CD8-positive, alpha-beta memory T cell (primary cell): Measurements from ENCODE around the gene TRAF4. TPM values are rescaled to one million over a fixed set of nuclear protein-coding genes. Genes with fewer than 3 reads are reported as not detected.
A peak's percentile ranks its signal among the peaks of the same experiment; 100 is the strongest.

Source experiments
- CTCF ChIA-PET: fragments of 350-600 bp; sonication (Branson Sonifier 250); formaldehyde crosslinking; loops from one replicate; lab custom pipeline; 2021; ENCODE audit warnings: antibody characterized with exemption; lab: Charles Lee
- POLR2A ChIA-PET: fragments of 350-600 bp; sonication (Branson Sonifier 250); formaldehyde crosslinking; loops from one replicate; lab custom pipeline; 2021; ENCODE audit warnings: antibody characterized with exemption; lab: Charles Lee
- DNase-seq, 5 donors: peaks; one replicate each; pipeline versions ENCODE4 v3.0.0 to v3.0.0-alpha.2; 2020 to 2022; ENCODE audit warnings: mixed read lengths in 1 of 5
- H3K27ac ChIP-seq: one replicate; pipeline ENCODE4 v1.7.0; 2013; ENCODE audit warnings: low read depth, mild to moderate bottlenecking, low read length, moderate library complexity
- H3K27me3 ChIP-seq: 2 replicates; pipeline ENCODE4 v1.7.0; 2013; ENCODE audit warnings: low read length, mild to moderate bottlenecking; ENCODE audit not compliant: insufficient read depth, poor library complexity, severe bottlenecking
- H3K36me3 ChIP-seq: 2 replicates; pipeline ENCODE4 v1.7.0; 2013; ENCODE audit warnings: mild to moderate bottlenecking, low read length, moderate library complexity; ENCODE audit not compliant: insufficient read depth
- H3K4me1 ChIP-seq: 2 replicates; pipeline ENCODE4 v1.7.0; 2013; ENCODE audit warnings: mild to moderate bottlenecking, low read length, moderate library complexity; ENCODE audit not compliant: insufficient read depth
- H3K4me3 ChIP-seq: 2 replicates; pipeline ENCODE4 v1.7.0; 2013; ENCODE audit warnings: mild to moderate bottlenecking, low read length
- H3K9me3 ChIP-seq: 2 replicates; pipeline ENCODE4 v1.7.0; 2013; ENCODE audit warnings: mild to moderate bottlenecking, low read length
- H3K27ac Mint-ChIP-seq, 8 donors: one replicate each; pipeline ENCODE4 v1.8.0; 2020 to 2021; ENCODE audit warnings: mixed read lengths in 8 of 8, mild to moderate bottlenecking in 6 of 8, inconsistent platforms in 3 of 8, moderate library complexity in 3 of 8
- H3K27me3 Mint-ChIP-seq, 2 donors: one replicate each; pipeline ENCODE4 v1.8.0; 2020 to 2021; ENCODE audit warnings: mixed read lengths in 2 of 2, mild to moderate bottlenecking in 1 of 2, moderate library complexity in 1 of 2
- H3K36me3 Mint-ChIP-seq, 3 donors: one replicate each; pipeline ENCODE4 v1.8.0; 2020 to 2021; ENCODE audit warnings: mixed read lengths in 3 of 3, inconsistent platforms in 1 of 3, mild to moderate bottlenecking in 1 of 3
- H3K4me1 Mint-ChIP-seq, 3 donors: one replicate each; pipeline ENCODE4 v1.8.0; 2020 to 2021; ENCODE audit warnings: mixed read lengths in 3 of 3, inconsistent platforms in 1 of 3, mild to moderate bottlenecking in 1 of 3
- H3K4me3 Mint-ChIP-seq, 7 donors: one replicate each; pipeline ENCODE4 v1.8.0; 2020 to 2021; ENCODE audit warnings: mixed read lengths in 7 of 7, mild to moderate bottlenecking in 6 of 7, moderate library complexity in 4 of 7, inconsistent platforms in 2 of 7
- H3K9me3 Mint-ChIP-seq, 5 donors: one replicate each; pipeline ENCODE4 v1.8.0; 2020 to 2022; ENCODE audit warnings: mixed read lengths in 5 of 5, mild to moderate bottlenecking in 3 of 5, moderate library complexity in 2 of 5, inconsistent platforms in 1 of 5
- polyA plus RNA-seq: library from polyadenylated mRNA; unstranded; fragments of 300-500 nt; fragmentation: Illumina TruSeq; gene quantifications from one replicate; pipeline ENCODE4 v1.2.3, GENCODE V29; 2021
- total RNA-seq, 2 experiments: library from RNA; stranded (reverse); gene quantifications; one replicate each; pipeline ENCODE4 v1.2.3, GENCODE V29; 2021

Gene TRAF4, protein sequence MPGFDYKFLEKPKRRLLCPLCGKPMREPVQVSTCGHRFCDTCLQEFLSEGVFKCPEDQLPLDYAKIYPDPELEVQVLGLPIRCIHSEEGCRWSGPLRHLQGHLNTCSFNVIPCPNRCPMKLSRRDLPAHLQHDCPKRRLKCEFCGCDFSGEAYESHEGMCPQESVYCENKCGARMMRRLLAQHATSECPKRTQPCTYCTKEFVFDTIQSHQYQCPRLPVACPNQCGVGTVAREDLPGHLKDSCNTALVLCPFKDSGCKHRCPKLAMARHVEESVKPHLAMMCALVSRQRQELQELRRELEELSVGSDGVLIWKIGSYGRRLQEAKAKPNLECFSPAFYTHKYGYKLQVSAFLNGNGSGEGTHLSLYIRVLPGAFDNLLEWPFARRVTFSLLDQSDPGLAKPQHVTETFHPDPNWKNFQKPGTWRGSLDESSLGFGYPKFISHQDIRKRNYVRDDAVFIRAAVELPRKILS
- total RNA-seq (100 to 1,000 TPM; 176 to 182 TPM), polyA plus RNA-seq (2.7 TPM)

DNA sequence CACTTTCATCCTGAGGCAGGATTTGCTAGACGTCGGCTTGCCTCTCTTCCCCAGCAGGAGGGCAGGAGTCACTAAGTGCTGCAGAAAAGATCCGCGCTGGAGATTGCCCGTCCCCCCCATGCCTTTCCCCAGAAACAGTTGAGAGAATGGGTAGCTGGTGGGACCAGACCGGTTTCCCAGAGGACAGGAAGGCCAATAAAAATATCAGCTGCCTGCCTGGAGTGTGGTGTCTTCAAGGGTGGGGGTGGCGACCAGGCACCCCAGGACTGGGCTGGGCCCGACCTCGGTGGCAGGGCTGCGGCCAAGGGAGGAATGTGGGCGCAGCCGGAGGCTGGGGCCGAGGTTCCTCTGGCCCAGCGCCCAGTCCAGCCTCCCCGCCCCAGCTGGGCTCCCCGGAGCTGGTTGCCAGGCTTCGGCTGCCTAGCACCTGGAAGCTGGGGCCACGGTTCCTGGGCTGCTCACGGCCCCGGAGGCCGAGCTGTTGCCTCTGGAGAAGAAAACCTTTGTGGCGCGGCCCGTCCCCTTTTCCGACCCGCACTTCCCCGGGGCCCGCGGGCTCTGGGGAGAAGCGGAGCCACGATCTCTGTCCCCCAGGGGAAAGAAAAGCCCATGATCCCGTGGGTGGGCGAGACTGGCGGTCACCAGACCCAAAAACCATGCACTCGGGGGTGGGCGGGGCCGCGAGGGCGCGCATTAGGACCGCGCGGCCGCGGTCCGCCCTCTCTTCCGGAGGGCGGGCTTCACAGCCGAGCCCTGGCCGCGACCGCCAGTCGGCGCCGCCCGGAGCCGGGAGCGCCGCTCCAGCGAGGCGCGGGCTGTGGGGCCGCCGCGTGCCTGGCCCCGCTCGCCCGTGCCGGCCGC is at the start of gene TRAF4:
Gene TRAF4, plus strand, starts transcription at position 769 of the 861 bp plus-strand sequence. CDS start 102 bp downstream, outside the sequence.
- CTCF ChIA-PET: interaction anchor here (0.7 to 17.0 kb wide), 3 partner anchors 10 to 21 kb away, joined by 3 to 579 read pairs (median 12); partner anchors contain the start of genes NEK8, RPL23A and TLCD1
- H3K4me1 Mint-ChIP-seq: peaks cover 7 to 35% (median 20%) of the 10 kb centered on the region in 3 donors
- no peaks in the 10 kb centered on the region for H3K36me3 ChIP-seq

DNA sequence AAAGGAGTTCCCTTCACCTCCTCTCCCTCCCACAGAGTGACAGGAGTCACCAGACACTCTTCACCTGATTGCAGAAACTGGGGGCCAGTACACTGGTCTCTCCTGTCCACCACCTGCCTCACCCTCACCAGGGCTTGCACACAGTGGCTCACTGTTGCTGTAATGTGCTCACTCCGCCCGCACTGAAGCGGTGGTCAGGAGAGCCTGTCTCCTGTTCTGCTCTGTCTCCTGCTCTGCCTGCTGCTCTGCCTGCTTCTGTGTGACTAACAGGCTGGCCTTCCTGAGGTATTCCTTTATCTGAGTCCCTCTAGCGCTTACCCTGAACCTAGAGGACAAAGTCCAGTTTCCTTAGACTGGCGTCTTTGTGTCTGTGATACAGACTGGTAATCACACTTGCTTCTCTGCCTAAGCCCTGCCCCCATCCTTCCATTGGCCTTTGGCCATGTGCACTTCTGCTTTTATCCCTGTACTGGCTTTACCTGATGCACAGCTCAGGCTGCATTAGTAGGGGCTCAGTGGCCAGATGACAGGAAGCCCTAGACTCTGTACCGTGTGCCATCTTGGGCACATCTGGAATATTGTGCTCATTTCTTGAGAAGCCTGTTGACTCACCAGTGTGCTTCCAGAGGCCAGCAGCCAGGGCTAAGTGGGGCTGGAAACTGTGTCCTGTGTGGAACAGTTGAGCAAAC is 45.4 kb upstream of the TRAF4 start:
- no peak overlapping the region for H3K27ac ChIP-seq
- no peaks in the 10 kb centered on the region for H3K9me3 ChIP-seq
- no peak for DNase-seq
- Mint-ChIP-seq H3K4me3 (no peak overlapping the region), H3K27ac (peak overlapping the region in 1 of 8 donors; percentile 47), H3K9me3 (peaks cover 0 to 2% (median 0%) of the 10 kb centered on the region in 5 donors), H3K4me1 (no peaks in the 10 kb centered on the region), H3K36me3 (peaks cover 0 to 98% (median 15%) of the 10 kb centered on the region in 3 donors), H3K27me3 (no peaks in the 10 kb centered on the region)
- POLR2A ChIA-PET: no interaction called here
- H3K4me1 ChIP-seq: no peaks in the 10 kb centered on the region
- no peak overlapping the region for H3K4me3 ChIP-seq
- H3K36me3 ChIP-seq: peaks cover 92% of the 10 kb centered on the region
- CTCF ChIA-PET: no interaction called here
- H3K27me3 ChIP-seq: no peaks in the 10 kb centered on the region

More for the DNA sequence above, at the start of gene TRAF4:
- Histone ChIP-seq H3K27ac (peak within 1 kb of the TSS; percentile 87), H3K4me1 (peaks cover 37% of the 10 kb centered on the region), H3K4me3 (peak within 1 kb of the TSS; percentile 91), H3K27me3 (no peaks in the 10 kb centered on the region), H3K9me3 (no peaks in the 10 kb centered on the region)
- Mint-ChIP-seq H3K9me3 (no peaks in the 10 kb centered on the region), H3K4me3 (peak within 1 kb of the TSS; percentile 86 to 94 (median 89)), H3K27ac (peak within 1 kb of the TSS; percentile 88 to 98 (median 92)), H3K27me3 (no peaks in the 10 kb centered on the region), H3K36me3 (peaks cover 0 to 14% (median 1%) of the 10 kb centered on the region in 3 donors)
- POLR2A ChIA-PET: interaction anchor here (0.8 to 9.2 kb wide), 3 partner anchors 13 to 24 kb away, joined by 4 to 128 read pairs (median 7); partner anchors contain the start of genes NEK8, RPL23A and TLCD1
- DNase-seq: peak; percentile 68 to 82 (median 72)

DNA sequence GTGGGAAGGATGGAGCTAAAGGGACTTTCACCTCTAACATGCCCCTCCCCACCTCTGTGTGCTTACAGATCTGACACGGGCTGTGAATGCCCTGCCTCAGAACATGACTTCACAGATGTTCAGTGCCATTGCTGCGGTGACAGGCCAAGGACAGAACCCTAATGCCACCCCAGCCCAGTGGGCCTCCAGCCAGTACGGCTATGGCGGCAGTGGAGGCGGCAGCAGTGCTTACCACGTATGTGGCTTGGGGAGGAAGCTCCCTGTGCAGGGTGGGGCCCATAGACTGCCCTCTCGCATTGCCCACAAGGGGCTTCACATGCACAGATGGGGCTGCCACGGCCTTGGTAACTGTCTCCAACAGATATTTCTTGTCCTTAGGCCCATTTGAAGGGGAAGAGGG is 43.5 kb upstream of the TRAF4 start:
- Histone ChIP-seq H3K4me3 (no peak overlapping the region), H3K27me3 (no peaks in the 10 kb centered on the region), H3K4me1 (no peaks in the 10 kb centered on the region), H3K27ac (no peak overlapping the region), H3K9me3 (no peaks in the 10 kb centered on the region), H3K36me3 (peaks cover 75% of the 10 kb centered on the region)
- Mint-ChIP-seq H3K27ac (no peak overlapping the region), H3K36me3 (peaks cover 0 to 94% (median 14%) of the 10 kb centered on the region in 3 donors), H3K27me3 (no peaks in the 10 kb centered on the region), H3K9me3 (peaks cover 0 to 2% (median 0%) of the 10 kb centered on the region in 5 donors), H3K4me1 (no peaks in the 10 kb centered on the region), H3K4me3 (no peak overlapping the region)
- DNase-seq: no peak
- ChIA-PET POLR2A (no interaction called here), CTCF (interaction anchor here (0.9 kb wide), 1 partner anchor 27 kb away, joined by 3 read pairs; no protein-coding TSS in a partner anchor)

DNA sequence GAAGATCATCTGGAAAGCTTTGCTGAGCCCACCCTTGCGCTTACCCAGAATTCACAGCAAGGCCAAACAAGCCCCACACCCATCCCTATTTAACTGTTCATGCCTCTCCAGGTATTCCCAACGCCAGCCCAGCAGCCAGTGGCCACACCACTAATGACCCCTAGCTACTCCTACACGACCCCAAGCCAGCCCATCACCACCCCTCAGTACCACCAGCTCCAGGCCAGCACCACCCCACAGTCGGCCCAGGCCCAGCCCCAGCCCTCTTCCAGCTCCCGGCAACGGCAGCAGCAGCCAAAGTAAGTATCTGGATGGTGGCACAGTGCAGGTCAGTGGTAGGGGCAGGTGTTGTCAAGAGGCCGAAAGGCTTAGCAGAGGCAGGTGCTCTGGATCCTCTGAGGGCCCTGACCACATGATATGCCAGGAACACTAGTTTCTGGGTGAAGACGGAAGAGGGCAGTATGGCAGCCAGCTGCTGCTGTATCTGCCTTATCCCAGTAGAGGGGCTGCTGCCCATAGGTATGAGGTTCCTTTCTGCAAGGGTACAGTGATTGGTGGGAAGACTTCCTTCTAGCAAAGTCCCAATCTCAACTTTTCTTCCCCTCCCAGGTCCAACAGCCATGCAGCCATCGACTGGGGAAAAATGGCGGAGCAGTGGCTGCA is 42.9 kb upstream of the TRAF4 start:
- H3K4me3 ChIP-seq: no peak overlapping the region
- ChIA-PET CTCF (interaction anchor here (0.9 kb wide), 1 partner anchor 26 kb away, joined by 3 read pairs; no protein-coding TSS in a partner anchor), POLR2A (interaction anchor here (0.5 kb wide), 1 partner anchor 10 kb away, joined by 4 read pairs; the partner anchor contains the start of gene PROCA1)
- H3K36me3 ChIP-seq: peaks cover 68% of the 10 kb centered on the region
- Mint-ChIP-seq H3K36me3 (peaks cover 0 to 90% (median 14%) of the 10 kb centered on the region in 3 donors), H3K4me1 (no peaks in the 10 kb centered on the region), H3K27me3 (no peaks in the 10 kb centered on the region), H3K27ac (peak overlapping the region in 1 of 8 donors; percentile 89), H3K9me3 (peaks cover 0 to 2% (median 0%) of the 10 kb centered on the region in 5 donors), H3K4me3 (no peak overlapping the region)
- H3K27me3 ChIP-seq: no peaks in the 10 kb centered on the region
- no peaks in the 10 kb centered on the region for H3K9me3 ChIP-seq
- DNase-seq: no peak
- H3K27ac ChIP-seq: no peak overlapping the region
- no peaks in the 10 kb centered on the region for H3K4me1 ChIP-seq

DNA sequence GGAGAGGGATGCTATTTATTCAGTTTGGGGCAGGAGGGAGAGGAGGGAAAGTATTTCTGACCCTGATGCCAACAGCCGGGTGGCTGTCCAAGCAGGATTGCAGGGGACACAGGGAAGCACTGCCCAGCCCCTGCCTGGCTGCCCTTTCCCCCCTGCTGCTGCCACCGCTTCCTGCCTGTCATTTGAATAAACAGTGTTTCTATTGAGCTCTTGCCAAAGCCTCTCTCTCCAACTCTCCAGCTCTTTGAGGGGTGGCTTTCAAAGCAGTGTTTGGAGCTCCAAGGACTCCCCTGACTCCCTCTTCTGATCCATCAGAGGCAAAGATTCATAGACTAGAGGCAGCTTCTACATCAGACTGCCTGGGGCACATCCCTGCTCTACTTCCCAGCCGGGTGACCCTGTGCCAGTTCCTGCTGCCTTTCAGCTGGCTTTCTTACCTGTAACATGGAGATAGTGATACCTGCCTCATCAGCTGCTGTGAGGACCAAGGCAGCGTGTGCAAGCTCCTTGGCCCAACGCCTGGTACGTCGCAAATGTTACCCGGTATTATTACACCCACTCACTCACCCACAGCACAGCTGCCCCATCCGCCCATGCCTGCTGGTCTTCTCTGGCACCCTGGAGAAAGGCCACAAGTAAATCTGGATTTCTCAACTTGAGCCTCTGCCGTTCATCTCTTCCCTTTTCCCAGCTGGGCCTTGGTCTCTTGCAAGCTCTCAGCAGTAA is 41.6 kb upstream of the TRAF4 start:
- Mint-ChIP-seq H3K4me1 (peaks cover 0 to 1% (median 1%) of the 10 kb centered on the region in 3 donors), H3K4me3 (no peak overlapping the region), H3K36me3 (peaks cover 0 to 79% (median 14%) of the 10 kb centered on the region in 3 donors), H3K27ac (peak overlapping the region in 5 of 8 donors; percentile 17 to 89 (median 47)), H3K9me3 (peaks cover 0 to 2% (median 0%) of the 10 kb centered on the region in 5 donors), H3K27me3 (no peaks in the 10 kb centered on the region)
- ChIA-PET CTCF (interaction anchor here (1.6 to 2.4 kb wide), 2 partner anchors 9 kb away, joined by 3 to 7 read pairs; partner anchors contain the start of gene PROCA1), POLR2A (no interaction called here)
- DNase-seq: no peak
- Histone ChIP-seq H3K27ac (no peak overlapping the region), H3K4me3 (no peak overlapping the region), H3K4me1 (no peaks in the 10 kb centered on the region), H3K9me3 (no peaks in the 10 kb centered on the region), H3K27me3 (no peaks in the 10 kb centered on the region), H3K36me3 (peaks cover 59% of the 10 kb centered on the region)

DNA sequence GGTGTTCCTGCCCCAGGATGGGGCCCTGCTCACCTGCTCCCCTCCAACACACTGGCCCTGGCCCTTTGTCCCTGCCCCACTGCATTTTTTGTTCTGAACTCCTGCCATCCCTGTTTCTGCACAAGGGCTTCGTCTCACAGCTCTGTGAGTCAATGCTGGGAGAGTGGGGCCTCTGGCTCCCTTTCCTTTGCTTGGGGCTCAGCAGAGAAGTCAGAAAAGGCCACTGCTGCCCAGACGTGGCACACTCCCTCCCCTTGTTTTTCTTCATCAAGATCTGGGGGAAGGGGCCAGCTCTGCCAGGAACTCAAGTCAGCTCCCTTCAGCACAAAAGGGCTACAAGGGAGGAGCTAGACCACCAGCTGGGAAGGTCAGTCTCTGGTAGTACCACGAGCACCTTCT is 41.1 kb upstream of the TRAF4 start:
- DNase-seq: no peak
- H3K36me3 ChIP-seq: peaks cover 54% of the 10 kb centered on the region
- H3K27ac ChIP-seq: no peak overlapping the region
- Mint-ChIP-seq H3K4me3 (no peak overlapping the region), H3K36me3 (peaks cover 0 to 73% (median 11%) of the 10 kb centered on the region in 3 donors), H3K27ac (peak overlapping the region in 1 of 8 donors; percentile 17), H3K4me1 (peaks cover 3 to 6% (median 4%) of the 10 kb centered on the region in 3 donors), H3K9me3 (peaks cover 0 to 2% (median 0%) of the 10 kb centered on the region in 5 donors), H3K27me3 (no peaks in the 10 kb centered on the region)
- no peak overlapping the region for H3K4me3 ChIP-seq
- H3K4me1 ChIP-seq: no peaks in the 10 kb centered on the region
- H3K9me3 ChIP-seq: no peaks in the 10 kb centered on the region
- ChIA-PET POLR2A (no interaction called here), CTCF (interaction anchor here (1.6 to 2.4 kb wide), 2 partner anchors 9 to 10 kb away, joined by 3 to 7 read pairs; partner anchors contain the start of gene PROCA1)
- H3K27me3 ChIP-seq: no peaks in the 10 kb centered on the region
